GM19324 (cell line): Measurements from ENCODE around the gene LILRA2.
"Not testable (repeated sequence)": the region's sequence is repeated elsewhere in the genome, so short reads cannot be mapped to it uniquely, and the experiment has no call there.

Source experiments
- ATAC-seq: cut with Tn5 transposase; IDR thresholded peaks from one replicate; pipeline ENCODE4 v1.9.1; 2021; ENCODE audit warnings: mild to moderate bottlenecking, moderate library complexity; ENCODE audit not compliant: unreplicated experiment, low FRiP score

Gene LILRA2

GRCh38 chr19:54573330-54573872 lies at the start of gene LILRA2:
Gene LILRA2 (plus strand): TSS chr19:54573790. CDS start chr19:54573879, 89 bp downstream.
- ATAC-seq: no peak

GRCh38 chr19:54525636-54526035 lies 48.0 kb upstream of the LILRA2 start:
- ATAC-seq: no peak

GRCh38 chr19:54526972-54527371 lies 46.6 kb upstream of the LILRA2 start:
- no peak for ATAC-seq

GRCh38 chr19:54530866-54531265 lies 42.7 kb upstream of the LILRA2 start:
- ATAC-seq: no peak

- peak; percentile 81 for ATAC-seq
Measured at GRCh38 chr19:54532528-54532927, 41.1 kb upstream of the LILRA2 start.

- no peak for ATAC-seq
Measured at GRCh38 chr19:54533476-54533875, 40.1 kb upstream of the LILRA2 start.

- ATAC-seq: no peak
Measured at GRCh38 chr19:54534156-54534555, 39.4 kb upstream of the LILRA2 start.

- no peak for ATAC-seq
Measured at GRCh38 chr19:54535601-54536000, 38.0 kb upstream of the LILRA2 start.

GRCh38 chr19:54536956-54537355 lies 36.6 kb upstream of the LILRA2 start:
- ATAC-seq: no peak

- no peak for ATAC-seq
Measured at GRCh38 chr19:54541712-54542111, 31.9 kb upstream of the LILRA2 start.

- no peak for ATAC-seq
Measured at GRCh38 chr19:54548806-54549205, 24.8 kb upstream of the LILRA2 start.

- no peak for ATAC-seq
Measured at GRCh38 chr19:54549224-54549623, 24.4 kb upstream of the LILRA2 start.

- no peak for ATAC-seq
Measured at GRCh38 chr19:54551293-54551692, 22.3 kb upstream of the LILRA2 start.

GRCh38 chr19:54551950-54552912 lies 21.4 kb upstream of the LILRA2 start:
- ATAC-seq: no peak

- ATAC-seq: no peak
Measured at GRCh38 chr19:54552913-54553310, 20.7 kb upstream of the LILRA2 start.

- ATAC-seq: no peak
Measured at GRCh38 chr19:54554006-54554405, 19.6 kb upstream of the LILRA2 start.

- no peak for ATAC-seq
Measured at GRCh38 chr19:54554896-54555295, 18.7 kb upstream of the LILRA2 start.

- ATAC-seq: no peak
Measured at GRCh38 chr19:54556194-54556593, 17.4 kb upstream of the LILRA2 start.

GRCh38 chr19:54558339-54558738 lies 15.3 kb upstream of the LILRA2 start:
- no peak for ATAC-seq

- ATAC-seq: no peak
Measured at GRCh38 chr19:54560881-54561385, 12.7 kb upstream of the LILRA2 start.

- ATAC-seq: no peak
Measured at GRCh38 chr19:54561840-54562239, 11.8 kb upstream of the LILRA2 start.

GRCh38 chr19:54563206-54563605 lies 10.4 kb upstream of the LILRA2 start:
- ATAC-seq: not testable (repeated sequence)
